ENCODE results near the gene DRC3.

The DRC3 gene

GRCh38 chr17:17928398-17929287 lies 44.0 kb upstream of the DRC3 start:
- H3K4me3 ChIP-seq (ENCODE audit: low read length) = no peak overlapping the region
- no peak for DNase-seq (ENCODE audit: low read depth)
- no peak for TF ChIP-seq CTCF (conservative IDR thresholded peaks at IDR 0.05; ENCODE audit: low read depth, low read length)

- no peak for DNase-seq (ENCODE audit: low read depth)
- TF ChIP-seq CTCF (conservative IDR thresholded peaks at IDR 0.05; ENCODE audit: low read depth, low read length) = no peak
- H3K4me3 ChIP-seq (ENCODE audit: low read length) = no peak overlapping the region
Measured at GRCh38 chr17:17929655-17930380, 42.8 kb upstream of the DRC3 start.

GRCh38 chr17:17930674-17931073 lies 42.0 kb upstream of the DRC3 start:
- no peak for TF ChIP-seq CTCF (conservative IDR thresholded peaks at IDR 0.05; ENCODE audit: low read depth, low read length)
- no peak overlapping the region for H3K4me3 ChIP-seq (ENCODE audit: low read length)
- DNase-seq (ENCODE audit: low read depth) = no peak

- no peak for TF ChIP-seq CTCF (conservative IDR thresholded peaks at IDR 0.05; ENCODE audit: low read depth, low read length)
- H3K4me3 ChIP-seq (ENCODE audit: low read length) = no peak overlapping the region
- no peak for DNase-seq (ENCODE audit: low read depth)
Measured at GRCh38 chr17:17931159-17931558, 41.5 kb upstream of the DRC3 start.

GRCh38 chr17:17933775-17934174 lies 38.9 kb upstream of the DRC3 start:
- TF ChIP-seq CTCF (conservative IDR thresholded peaks at IDR 0.05; ENCODE audit: low read depth, low read length) = no peak
- H3K4me3 ChIP-seq (ENCODE audit: low read length) = no peak overlapping the region
- no peak for DNase-seq (ENCODE audit: low read depth)

- H3K4me3 ChIP-seq (ENCODE audit: low read length) = no peak overlapping the region
- no peak for DNase-seq (ENCODE audit: low read depth)
- TF ChIP-seq CTCF (conservative IDR thresholded peaks at IDR 0.05; ENCODE audit: low read depth, low read length) = no peak
Measured at GRCh38 chr17:17934214-17934613, 38.4 kb upstream of the DRC3 start.
